ENCODE measurements around the gene SLC38A3.

Gene SLC38A3

DNA sequence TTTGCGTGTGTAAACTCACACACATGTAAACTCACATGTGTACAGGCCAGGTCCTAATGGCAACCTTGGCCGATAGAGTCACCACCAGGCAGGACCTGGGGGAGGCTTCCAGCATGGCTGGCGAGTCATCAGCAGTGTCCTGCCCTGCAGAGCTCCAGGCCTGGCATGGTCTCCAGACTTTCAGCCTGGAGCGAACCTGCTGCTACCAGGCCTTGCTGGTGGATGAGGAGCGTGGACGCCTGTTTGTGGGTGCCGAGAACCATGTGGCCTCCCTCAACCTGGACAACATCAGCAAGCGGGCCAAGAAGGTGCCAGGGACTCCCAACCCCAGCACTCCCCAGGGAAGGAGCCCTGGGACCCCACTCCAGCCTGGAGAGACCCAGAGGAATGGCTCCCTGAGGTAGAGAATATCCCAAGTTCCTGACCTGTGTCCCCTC, 64.9 kb downstream of the SLC38A3 start:
- no peak for DNase-seq

DNA sequence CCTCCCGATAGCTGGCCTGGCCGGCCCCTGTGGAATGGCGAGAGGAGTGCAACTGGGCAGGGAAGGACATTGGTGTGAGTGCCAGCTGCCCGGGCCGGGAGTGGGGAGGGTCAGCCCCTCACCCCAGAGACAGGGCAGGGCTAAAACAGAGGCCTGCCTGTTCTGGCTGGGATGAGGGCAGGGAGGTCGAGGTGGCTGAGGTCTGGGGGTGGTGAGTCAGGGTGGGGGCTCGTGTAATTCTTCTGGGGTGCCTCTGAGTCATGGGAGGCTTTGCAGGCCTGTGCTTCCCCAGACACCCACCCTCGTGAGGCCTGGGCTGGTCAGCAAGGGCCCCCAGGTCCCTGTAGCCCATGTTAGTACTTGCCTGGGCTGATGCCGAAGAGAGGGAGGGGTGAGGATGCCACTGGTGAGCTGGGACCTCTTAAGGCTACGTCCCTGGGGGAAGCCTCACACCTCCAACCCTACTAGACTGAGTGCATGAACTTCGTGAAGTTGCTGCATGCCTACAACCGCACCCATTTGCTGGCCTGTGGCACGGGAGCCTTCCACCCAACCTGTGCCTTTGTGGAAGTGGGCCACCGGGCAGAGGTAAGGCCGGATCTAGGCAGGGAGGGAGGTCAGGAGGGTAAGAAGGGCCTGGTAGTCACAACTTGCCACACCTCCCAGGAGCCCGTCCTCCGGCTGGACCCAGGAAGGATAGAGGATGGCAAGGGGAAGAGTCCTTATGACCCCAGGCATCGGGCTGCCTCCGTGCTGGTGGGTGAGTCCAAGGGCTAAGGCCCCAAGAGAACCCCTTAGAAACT, 65.6 kb downstream of the SLC38A3 start:
- DNase-seq, result no peak
